Activated B cell treated with CpG ODN at 0.5 μM for 24 hours (primary cell): ENCODE measurements around the gene PPP1R7. TPM values are rescaled to one million over a fixed set of nuclear protein-coding genes. Genes with fewer than 3 reads are reported as not detected.

Experiments
- ATAC-seq: fragments of 200-7000 bp; cut with Tn5 transposase; one replicate; pipeline ENCODE4 v1.10.0; 2021; ENCODE audit warnings: low read depth, mild to moderate bottlenecking, moderate library complexity
- CTCF ChIA-PET: fragments of 350-600 bp; sonication (Branson Sonifier 250); formaldehyde crosslinking; loops from one replicate; lab custom pipeline; 2021; ENCODE audit warnings: antibody characterized with exemption; lab: Charles Lee
- POLR2A ChIA-PET: fragments of 350-600 bp; sonication (Branson Sonifier 250); formaldehyde crosslinking; loops from one replicate; lab custom pipeline; 2021; ENCODE audit warnings: antibody characterized with exemption; lab: Charles Lee
- DNase-seq: peaks from one replicate; pipeline ENCODE4 v3.0.0; 2022
- H3K27ac Mint-ChIP-seq: one replicate; pipeline ENCODE4 v1.8.0; 2020; ENCODE audit warnings: mixed read lengths
- H3K27me3 Mint-ChIP-seq: one replicate; pipeline ENCODE4 v1.8.0; 2021; ENCODE audit warnings: mixed read lengths
- H3K36me3 Mint-ChIP-seq: one replicate; pipeline ENCODE4 v1.8.0; 2021; ENCODE audit warnings: low read depth, mixed read lengths
- H3K4me1 Mint-ChIP-seq: one replicate; pipeline ENCODE4 v1.8.0; 2021; ENCODE audit warnings: mixed read lengths
- H3K4me3 Mint-ChIP-seq: one replicate; pipeline ENCODE4 v1.8.0; 2020; ENCODE audit warnings: mild to moderate bottlenecking, mixed read lengths
- H3K9me3 Mint-ChIP-seq: one replicate; pipeline ENCODE4 v1.8.0; 2020; ENCODE audit warnings: mixed read lengths
- intact Hi-C: fragments of 100-400 bp; cut with micrococcal nuclease; formaldehyde crosslinking; loops from one replicate; pipeline ENCODE4 v1.15.1; 2024
- total RNA-seq: library from RNA; stranded (reverse); gene quantifications from 2 replicates; pipeline ENCODE4 v1.2.3, GENCODE V29; 2022
- TF ChIP-seq, protein P1 (sequence below): fragments of 200-600 bp; IDR thresholded peaks from one replicate; pipeline ENCODE4 v1.8.0; 2022; ENCODE audit warnings: antibody characterized with exemption, mild to moderate bottlenecking

Gene PPP1R7
- total RNA-seq, 1 donor from 2014 or later, result 72.0 TPM

DNA sequence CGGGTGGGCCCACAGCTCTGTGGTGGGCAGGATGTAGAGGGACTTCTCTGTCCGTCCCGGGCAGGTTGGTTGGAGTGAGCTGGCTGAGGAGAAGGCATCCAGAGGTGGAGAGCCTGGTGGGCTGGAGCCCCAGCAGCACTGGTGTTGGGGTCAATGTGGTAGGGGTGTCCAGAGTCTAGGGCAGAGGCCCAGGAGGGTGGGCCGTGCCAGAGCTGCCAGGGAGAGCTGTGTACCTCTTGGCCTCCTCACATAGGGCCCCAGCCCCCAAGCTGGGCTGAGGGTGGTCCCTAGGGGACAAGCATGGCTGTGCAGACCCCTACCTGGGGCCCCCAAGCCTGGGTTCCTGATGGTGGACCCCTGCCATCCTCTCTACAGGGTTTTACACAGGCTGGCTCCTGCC lies 54.2 kb downstream of the PPP1R7 start:
- TF ChIP-seq, protein P1, sequence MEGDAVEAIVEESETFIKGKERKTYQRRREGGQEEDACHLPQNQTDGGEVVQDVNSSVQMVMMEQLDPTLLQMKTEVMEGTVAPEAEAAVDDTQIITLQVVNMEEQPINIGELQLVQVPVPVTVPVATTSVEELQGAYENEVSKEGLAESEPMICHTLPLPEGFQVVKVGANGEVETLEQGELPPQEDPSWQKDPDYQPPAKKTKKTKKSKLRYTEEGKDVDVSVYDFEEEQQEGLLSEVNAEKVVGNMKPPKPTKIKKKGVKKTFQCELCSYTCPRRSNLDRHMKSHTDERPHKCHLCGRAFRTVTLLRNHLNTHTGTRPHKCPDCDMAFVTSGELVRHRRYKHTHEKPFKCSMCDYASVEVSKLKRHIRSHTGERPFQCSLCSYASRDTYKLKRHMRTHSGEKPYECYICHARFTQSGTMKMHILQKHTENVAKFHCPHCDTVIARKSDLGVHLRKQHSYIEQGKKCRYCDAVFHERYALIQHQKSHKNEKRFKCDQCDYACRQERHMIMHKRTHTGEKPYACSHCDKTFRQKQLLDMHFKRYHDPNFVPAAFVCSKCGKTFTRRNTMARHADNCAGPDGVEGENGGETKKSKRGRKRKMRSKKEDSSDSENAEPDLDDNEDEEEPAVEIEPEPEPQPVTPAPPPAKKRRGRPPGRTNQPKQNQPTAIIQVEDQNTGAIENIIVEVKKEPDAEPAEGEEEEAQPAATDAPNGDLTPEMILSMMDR, result no peak
- H3K9me3 Mint-ChIP-seq, result no peaks in the 10 kb centered on the region
- H3K4me3 Mint-ChIP-seq, result no peak overlapping the region
- CTCF ChIA-PET, result no interaction called here
- H3K27me3 Mint-ChIP-seq, result no peaks in the 10 kb centered on the region
- no peaks in the 10 kb centered on the region for H3K36me3 Mint-ChIP-seq
- DNase-seq (no peak), ATAC-seq (no peak)
- POLR2A ChIA-PET, result interaction anchor here (0.9 kb wide), 1 partner anchor 483 kb away, joined by 3 read pairs; no protein-coding TSS in a partner anchor
- H3K27ac Mint-ChIP-seq, result no peak overlapping the region
- H3K4me1 Mint-ChIP-seq, result no peaks in the 10 kb centered on the region
- intact Hi-C loops, result no loop called here

DNA sequence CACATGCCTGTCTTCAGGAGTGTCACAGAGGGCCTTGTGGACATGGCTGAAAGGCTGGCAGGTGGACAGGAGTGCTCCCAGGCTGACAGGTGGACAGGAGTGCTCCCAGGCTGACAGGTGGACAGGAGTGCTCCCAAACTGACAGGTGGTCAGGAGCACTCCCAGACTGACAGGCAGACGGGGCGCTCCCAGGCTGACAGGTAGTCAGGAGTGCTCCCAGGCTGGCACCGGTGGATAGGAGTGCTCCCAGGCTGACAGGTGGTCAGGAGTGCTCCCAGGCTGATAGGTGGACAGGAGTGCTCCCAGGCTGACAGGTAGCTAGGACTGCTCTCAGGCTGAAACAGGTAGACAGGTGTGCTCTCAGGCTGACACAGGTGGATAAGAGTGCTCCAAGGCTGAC lies 54.8 kb downstream of the PPP1R7 start:
- POLR2A ChIA-PET, result interaction anchor here (0.9 kb wide), 1 partner anchor 483 kb away, joined by 3 read pairs; no protein-coding TSS in a partner anchor
- ATAC-seq (no peak), DNase-seq (no peak)
- H3K27ac Mint-ChIP-seq, result no peak overlapping the region
- TF ChIP-seq, protein P1, result no peak
- CTCF ChIA-PET, result no interaction called here
- no peak overlapping the region for H3K4me3 Mint-ChIP-seq
- H3K27me3 Mint-ChIP-seq, result no peaks in the 10 kb centered on the region
- no peaks in the 10 kb centered on the region for H3K36me3 Mint-ChIP-seq
- no peaks in the 10 kb centered on the region for H3K4me1 Mint-ChIP-seq
- intact Hi-C loops, result no loop called here
- no peaks in the 10 kb centered on the region for H3K9me3 Mint-ChIP-seq

DNA sequence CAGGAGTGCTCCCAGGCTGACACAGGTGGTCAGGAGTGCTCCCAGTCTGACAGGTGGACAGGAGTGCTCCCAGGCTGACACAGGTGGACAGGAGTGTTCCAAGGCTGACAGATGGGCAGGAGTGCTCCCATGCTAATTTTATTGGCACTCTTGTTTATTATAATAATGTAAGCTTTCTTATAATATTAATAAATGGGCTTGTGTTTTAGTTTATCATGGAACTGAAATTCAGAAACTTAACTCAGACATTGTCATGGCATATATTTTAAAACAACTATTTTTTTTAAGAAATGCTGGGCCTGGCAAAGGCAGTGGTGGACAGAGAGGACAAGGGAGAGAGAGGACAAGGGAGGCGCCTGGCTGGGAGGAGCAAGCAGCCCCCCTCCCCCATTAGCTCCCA lies 56.9 kb downstream of the PPP1R7 start:
- H3K27ac Mint-ChIP-seq, result no peak overlapping the region
- CTCF ChIA-PET, result no interaction called here
- TF ChIP-seq, protein P1, result no peak
- H3K4me3 Mint-ChIP-seq, result no peak overlapping the region
- H3K36me3 Mint-ChIP-seq, result no peaks in the 10 kb centered on the region
- DNase-seq (no peak), ATAC-seq (no peak)
- peaks cover 2% of the 10 kb centered on the region for H3K4me1 Mint-ChIP-seq
- intact Hi-C loops, result no loop called here
- POLR2A ChIA-PET, result no interaction called here
- no peaks in the 10 kb centered on the region for H3K9me3 Mint-ChIP-seq
- no peaks in the 10 kb centered on the region for H3K27me3 Mint-ChIP-seq

DNA sequence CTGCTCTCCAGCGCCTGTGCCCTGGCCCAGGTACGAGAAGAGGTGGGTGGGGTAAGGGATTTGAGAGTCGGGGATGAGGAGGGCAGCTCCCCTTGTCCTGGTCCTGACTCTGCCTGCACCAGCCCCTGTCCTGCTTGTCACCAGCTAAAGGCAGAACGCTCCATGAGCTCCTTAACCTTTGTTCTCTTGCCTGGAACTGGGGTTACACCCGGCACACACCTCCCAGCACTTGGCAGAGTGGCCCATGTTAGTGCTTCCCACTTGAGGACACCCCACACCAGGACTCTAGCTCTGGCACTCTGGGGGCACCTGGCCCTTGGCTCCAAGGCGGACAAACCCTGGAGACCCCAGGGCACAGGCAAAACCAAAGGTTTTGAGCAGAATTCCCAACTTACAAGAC lies 57.4 kb downstream of the PPP1R7 start:
- CTCF ChIA-PET, result no interaction called here
- no peaks in the 10 kb centered on the region for H3K27me3 Mint-ChIP-seq
- no peak overlapping the region for H3K4me3 Mint-ChIP-seq
- POLR2A ChIA-PET, result interaction anchor here (0.6 kb wide), 1 partner anchor 104 kb away, joined by 4 read pairs; no protein-coding TSS in a partner anchor
- no peak overlapping the region for H3K27ac Mint-ChIP-seq
- intact Hi-C loops, result no loop called here
- no peaks in the 10 kb centered on the region for H3K36me3 Mint-ChIP-seq
- H3K9me3 Mint-ChIP-seq, result no peaks in the 10 kb centered on the region
- TF ChIP-seq, protein P1, result no peak
- H3K4me1 Mint-ChIP-seq, result peaks cover 2% of the 10 kb centered on the region
- ATAC-seq, result no peak
- DNase-seq, result no peak

DNA sequence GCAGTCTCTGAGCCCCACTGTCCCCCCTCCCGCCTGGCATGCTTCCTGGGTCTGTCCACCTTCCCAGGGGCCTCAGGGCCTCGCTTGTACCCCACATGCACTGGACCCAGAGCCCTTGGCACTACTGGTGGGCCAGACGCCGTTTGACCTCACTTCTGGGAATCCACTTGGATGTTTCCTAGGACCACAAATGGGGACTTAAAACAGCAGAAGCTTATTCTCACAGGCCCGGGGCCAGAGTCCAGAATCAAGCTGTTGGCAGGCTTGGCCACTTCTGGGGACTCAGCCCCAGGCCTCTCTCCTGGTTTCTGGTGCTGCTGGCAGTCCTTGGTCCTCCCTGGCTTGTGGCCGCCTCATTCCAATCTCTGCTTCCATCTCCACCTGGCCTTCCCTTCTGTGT lies 57.8 kb downstream of the PPP1R7 start:
- Mint-ChIP-seq H3K9me3 (no peaks in the 10 kb centered on the region), H3K4me3 (no peak overlapping the region), H3K27ac (no peak overlapping the region), H3K36me3 (no peaks in the 10 kb centered on the region), H3K27me3 (no peaks in the 10 kb centered on the region), H3K4me1 (peaks cover 2% of the 10 kb centered on the region)
- intact Hi-C loops, result no loop called here
- ATAC-seq, result no peak
- CTCF ChIA-PET, result no interaction called here
- POLR2A ChIA-PET, result interaction anchor here (0.6 kb wide), 1 partner anchor 104 kb away, joined by 4 read pairs; no protein-coding TSS in a partner anchor
- TF ChIP-seq, protein P1, result no peak
- no peak for DNase-seq
